Activated CD8-positive, alpha-beta memory T cell treated with anti-CD3 and anti-CD28 coated beads, Interleukin-2, amount 50 U/mL, for 1 hour (primary cell): ENCODE results near the gene KIAA0408.
"Not testable (repeated sequence)": the region's sequence is repeated elsewhere in the genome, so short reads cannot be mapped to it uniquely, and the experiment has no call there.

ENCODE experiments used
- DNase-seq: peaks from one replicate; pipeline ENCODE4 v3.0.0-alpha.2; 2020; ENCODE audit errors: extremely low read depth

The KIAA0408 gene

DNA sequence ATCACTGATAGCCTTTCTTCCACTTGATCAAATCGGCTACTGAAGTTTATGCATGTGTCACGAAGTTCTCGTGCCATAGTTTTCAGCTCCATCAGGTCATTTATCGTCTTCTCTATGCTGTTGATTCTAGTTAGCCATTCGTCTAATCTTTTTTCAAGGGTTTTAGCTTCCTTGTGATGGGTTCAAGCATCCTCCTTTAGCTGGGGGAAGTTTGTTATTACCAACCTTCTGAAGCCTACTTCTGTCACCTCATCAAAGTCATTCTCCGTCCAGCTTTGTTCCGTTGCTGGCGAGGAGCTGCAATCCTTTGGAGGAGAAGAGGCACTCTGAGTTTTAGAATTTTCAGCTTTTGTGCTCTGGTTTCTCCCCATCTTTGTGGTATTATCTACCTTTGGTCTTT lies 47.2 kb downstream of the KIAA0408 start:
- not testable (repeated sequence) for DNase-seq
